ENCODE results near the gene CYBC1.
A peak's percentile ranks its signal among the peaks of the same experiment; 100 is the strongest.

CYBC1 gene

GRCh38 chr17:82403662-82404660 lies 46.6 kb downstream of the CYBC1 start:
- Histone ChIP-seq H3K9me3 (ENCODE audit: control insufficient read depth, insufficient read depth, low read depth, low read length) (no peaks in the 10 kb centered on the region), H3K4me3 (ENCODE audit: low read depth, low read length) (no peak overlapping the region), H3K36me3 (ENCODE audit: control insufficient read depth in 2 of 2, insufficient read depth in 1 of 2, low read length in 2 of 2) (peaks cover 8 to 30% of the 10 kb centered on the region in 2 experiments; a peak in 2 of 3 replicates), H3K27ac (ENCODE audit: extremely low read depth, low read depth, low read length) (no peak overlapping the region), H3K4me1 (ENCODE audit: control insufficient read depth, insufficient read depth, low read length) (no peaks in the 10 kb centered on the region)
- peak; percentile 69 for TF ChIP-seq ZFHX2 (tag by site-specific recombination; conservative IDR thresholded peaks at IDR 0.05)
- no peak for TF ChIP-seq PRDM4 (tag by site-specific recombination; IDR thresholded peaks at IDR 0.05)
- peak; percentile 46 for TF ChIP-seq EGR2 (tag by site-specific recombination; IDR thresholded peaks at IDR 0.05; ENCODE audit: low read depth)
- TF ChIP-seq ZNF558 (tag by site-specific recombination; IDR thresholded peaks at IDR 0.05): no peak
- no peak for TF ChIP-seq ZNF76 (tag by site-specific recombination; IDR thresholded peaks at IDR 0.05; ENCODE audit: borderline replicate concordance, low read depth)
- TF ChIP-seq KLF7 (tag by site-specific recombination; IDR thresholded peaks at IDR 0.05; ENCODE audit: borderline replicate concordance): no peak
- TF ChIP-seq ZBTB26 (tag by site-specific recombination; optimal IDR thresholded peaks at IDR 0.05): peak; percentile 50
- no peak for TF ChIP-seq ZNF266 (tag by site-specific recombination; IDR thresholded peaks at IDR 0.05; ENCODE audit: low read depth)
- ChIA-PET CTCF (no interaction called here), POLR2A (no interaction called here)

- CTCF ChIA-PET: interaction anchor here (1.3 kb wide), 1 partner anchor 15 kb away, joined by 4 read pairs; no protein-coding TSS in a partner anchor
These were observed 47.7 kb downstream of the CYBC1 start for GRCh38 chr17:82402865-82403264.

GRCh38 chr17:82400830-82401229 lies 49.7 kb downstream of the CYBC1 start:
- CTCF ChIA-PET: no interaction called here
- Histone ChIP-seq H3K4me3 (ENCODE audit: low read depth, low read length) (no peak overlapping the region), H3K4me1 (ENCODE audit: control insufficient read depth, insufficient read depth, low read length) (no peaks in the 10 kb centered on the region), H3K9me3 (ENCODE audit: control insufficient read depth, insufficient read depth, low read depth, low read length) (no peaks in the 10 kb centered on the region), H3K36me3 (ENCODE audit: control insufficient read depth in 2 of 2, insufficient read depth in 1 of 2, low read length in 2 of 2) (peaks cover 8 to 26% of the 10 kb centered on the region in 2 experiments; a peak in 2 of 3 replicates), H3K27ac (ENCODE audit: extremely low read depth, low read depth, low read length) (no peak overlapping the region)
- POLR2A ChIA-PET: no interaction called here
- no peak for TF ChIP-seq ZNF280D (tag by site-specific recombination; IDR thresholded peaks at IDR 0.05)
- TF ChIP-seq ZNF2 (tag by site-specific recombination; IDR thresholded peaks at IDR 0.05): no peak
- TF ChIP-seq ZNF544 (tag by site-specific recombination; IDR thresholded peaks at IDR 0.05): no peak
- no peak for TF ChIP-seq ZNF48 (tag by site-specific recombination; IDR thresholded peaks at IDR 0.05)
- TF ChIP-seq EGR2 (tag by site-specific recombination; IDR thresholded peaks at IDR 0.05; ENCODE audit: low read depth): no peak
- TF ChIP-seq ZNF514 (tag by site-specific recombination; IDR thresholded peaks at IDR 0.05): no peak
- TF ChIP-seq ZNF335 (tag by site-specific recombination; conservative IDR thresholded peaks at IDR 0.05): no peak
- no peak for TF ChIP-seq ZNF174 (tag by site-specific recombination; IDR thresholded peaks at IDR 0.05)
- TF ChIP-seq ZBTB10 (tag by site-specific recombination; IDR thresholded peaks at IDR 0.05): no peak
- no peak for TF ChIP-seq ZNF777 (tag by site-specific recombination; IDR thresholded peaks at IDR 0.05; ENCODE audit: borderline replicate concordance)
- no peak for TF ChIP-seq ZNF555 (tag by site-specific recombination; conservative IDR thresholded peaks at IDR 0.05)
- no peak for TF ChIP-seq ZNF843 (tag by site-specific recombination; IDR thresholded peaks at IDR 0.05)

More at GRCh38 chr17:82402865-82403264, 47.7 kb downstream of the CYBC1 start:
- Histone ChIP-seq H3K36me3 (ENCODE audit: control insufficient read depth in 2 of 2, insufficient read depth in 1 of 2, low read length in 2 of 2) (peaks cover 8 to 30% of the 10 kb centered on the region in 2 experiments; a peak in 2 of 3 replicates), H3K4me1 (ENCODE audit: control insufficient read depth, insufficient read depth, low read length) (no peaks in the 10 kb centered on the region), H3K4me3 (ENCODE audit: low read depth, low read length) (no peak overlapping the region), H3K9me3 (ENCODE audit: control insufficient read depth, insufficient read depth, low read depth, low read length) (no peaks in the 10 kb centered on the region), H3K27ac (ENCODE audit: extremely low read depth, low read depth, low read length) (no peak overlapping the region)
- POLR2A ChIA-PET: no interaction called here
- TF ChIP-seq ZNF48 (tag by site-specific recombination; IDR thresholded peaks at IDR 0.05) (no peak), ZBTB48 (tag by site-specific recombination; IDR thresholded peaks at IDR 0.05) (no peak), ZNF155 (tag by site-specific recombination; IDR thresholded peaks at IDR 0.05) (no peak), ZNF391 (tag by site-specific recombination; IDR thresholded peaks at IDR 0.05; ENCODE audit: borderline replicate concordance, low read depth) (no peak)
